CD4-positive, alpha-beta T cell (primary cell): ENCODE results near the gene ITPKA. TPM values are rescaled to one million over a fixed set of nuclear protein-coding genes. Genes with fewer than 3 reads are reported as not detected.

ENCODE experiments used
- ATAC-seq: fragments of 200-7000 bp; cut with Tn5 transposase; one replicate; pipeline ENCODE4 v1.10.0; 2022; ENCODE audit warnings: mild to moderate bottlenecking; ENCODE audit not compliant: poor library complexity
- CTCF ChIA-PET: fragments of 350-600 bp; sonication (Branson Sonifier 250); formaldehyde crosslinking; loops from one replicate; lab custom pipeline; 2021; ENCODE audit warnings: antibody characterized with exemption, inconsistent platforms; lab: Charles Lee
- POLR2A ChIA-PET: fragments of 350-600 bp; sonication (Branson Sonifier 250); formaldehyde crosslinking; loops from one replicate; lab custom pipeline; 2021; ENCODE audit warnings: antibody characterized with exemption, inconsistent platforms; lab: Charles Lee
- DNase-seq, 14 experiments: peaks; one replicate each; pipeline ENCODE4 v3.0.0-alpha.2; 2013 to 2020; ENCODE audit warnings: mixed read lengths in 2 of 14
- H3K27ac ChIP-seq, 2 donors: one replicate each; pipeline versions ENCODE4 v1.5.1 to v1.7.0; 2013; ENCODE audit warnings: low read length in 2 of 2, low read depth in 1 of 2, mild to moderate bottlenecking in 1 of 2
- H3K27me3 ChIP-seq, 2 experiments: 1 replicate in 1 of 2; 2 replicates in 1 of 2; pipeline versions ENCODE4 v1.6.1 to v1.7.0; 2013; ENCODE audit warnings: low read length in 2 of 2, control low read depth in 1 of 2, mild to moderate bottlenecking in 1 of 2, moderate library complexity in 1 of 2; ENCODE audit not compliant: insufficient read depth in 2 of 2, control insufficient read depth in 1 of 2
- H3K36me3 ChIP-seq: one replicate; pipeline ENCODE4 v1.6.1; 2013; ENCODE audit warnings: low read length, control low read depth; ENCODE audit not compliant: insufficient read depth
- H3K4me1 ChIP-seq: one replicate; pipeline ENCODE4 v1.6.1; 2013; ENCODE audit warnings: low read length, control low read depth; ENCODE audit not compliant: insufficient read depth
- H3K4me3 ChIP-seq: one replicate; pipeline ENCODE4 v1.5.1; 2013; ENCODE audit warnings: mild to moderate bottlenecking, low read length, moderate library complexity
- H3K9me3 ChIP-seq, 2 experiments: 1 replicate in 1 of 2; 2 replicates in 1 of 2; pipeline versions ENCODE4 v1.6.1 to v1.7.0; 2013; ENCODE audit warnings: low read length in 2 of 2, mild to moderate bottlenecking in 2 of 2, control low read depth in 1 of 2, moderate library complexity in 1 of 2; ENCODE audit not compliant: control insufficient read depth in 1 of 2, insufficient read depth in 1 of 2
- H3K27ac Mint-ChIP-seq: one replicate; pipeline ENCODE4 v1.8.0; 2020; ENCODE audit warnings: mixed read lengths
- H3K27me3 Mint-ChIP-seq: one replicate; pipeline ENCODE4 v1.8.0; 2021; ENCODE audit warnings: mixed read lengths
- H3K36me3 Mint-ChIP-seq: one replicate; pipeline ENCODE4 v1.8.0; 2021; ENCODE audit warnings: low read depth, mixed read lengths
- H3K4me1 Mint-ChIP-seq: one replicate; pipeline ENCODE4 v1.8.0; 2021; ENCODE audit warnings: low read depth, mixed read lengths
- H3K4me3 Mint-ChIP-seq: one replicate; pipeline ENCODE4 v1.8.0; 2020; ENCODE audit warnings: mild to moderate bottlenecking, mixed read lengths
- H3K9me3 Mint-ChIP-seq: one replicate; pipeline ENCODE4 v1.8.0; 2020; ENCODE audit warnings: mixed read lengths
- CTCF ChIP-seq: fragments of 200-600 bp; IDR thresholded peaks from one replicate; pipeline ENCODE4 v1.8.0; 2022; ENCODE audit warnings: antibody characterized with exemption, mild to moderate bottlenecking
- intact Hi-C, 2 experiments: fragments of 100-400 bp; cut with DNase I in 1 of 2; cut with micrococcal nuclease in 1 of 2; formaldehyde crosslinking; loops; one replicate each; pipeline versions ENCODE4 v1.15.1 to v1.9.0; 2023 to 2025; cut with DNase I, micrococcal nuclease
- total RNA-seq, 174 experiments: library from RNA in 2 of 174; stranded (reverse) in 2 of 174; gene quantifications; one replicate each; pipeline ENCODE4 v1.2.3 and lab custom pipeline; 2021 to 2026

The ITPKA gene
- total RNA-seq, 2 experiments from 2014 or later, result not detected

GRCh38 chr15:41512512-41512939 is 18.9 kb downstream of the ITPKA start:
- ATAC-seq, result no peak
- Mint-ChIP-seq H3K4me1 (peaks cover 25% of the 10 kb centered on the region), H3K27me3 (peaks cover 36% of the 10 kb centered on the region), H3K4me3 (peak overlapping the region; percentile 79), H3K36me3 (no peaks in the 10 kb centered on the region), H3K9me3 (no peaks in the 10 kb centered on the region), H3K27ac (no peak overlapping the region)
- Histone ChIP-seq H3K36me3 (peaks cover 2% of the 10 kb centered on the region), H3K4me3 (peak overlapping the region; percentile 56), H3K4me1 (peaks cover 40% of the 10 kb centered on the region), H3K9me3 (peaks cover 0 to 18% of the 10 kb centered on the region in 2 experiments), H3K27me3 (peaks cover 24 to 33% of the 10 kb centered on the region in 2 experiments), H3K27ac (no peak overlapping the region)
- ChIA-PET POLR2A (interaction anchor here (1.1 kb wide), 1 partner anchor 11 kb away, joined by 5 read pairs; no protein-coding TSS in a partner anchor), CTCF (interaction anchor here (0.8 kb wide), 1 partner anchor 47 kb away, joined by 4 read pairs; no protein-coding TSS in a partner anchor)
- intact Hi-C loops, result no loop called here
- DNase-seq, result peak in 1 of 14 experiments; percentile 31
- TF ChIP-seq CTCF, result no peak

- ATAC-seq, result peak; percentile 47
- H3K27me3 Mint-ChIP-seq, result peaks cover 36% of the 10 kb centered on the region
- peaks cover 24 to 33% of the 10 kb centered on the region in 2 experiments for H3K27me3 ChIP-seq
Measured at GRCh38 chr15:41512940-41513505, 19.3 kb downstream of the ITPKA start.

More at GRCh38 chr15:41512940-41513505, 19.3 kb downstream of the ITPKA start:
- no peak overlapping the region for H3K27ac Mint-ChIP-seq
- peak overlapping the region; percentile 56 for H3K4me3 ChIP-seq
- peaks cover 40% of the 10 kb centered on the region for H3K4me1 ChIP-seq
- ChIA-PET POLR2A (interaction anchor here (1.1 kb wide), 1 partner anchor 11 kb away, joined by 5 read pairs; no protein-coding TSS in a partner anchor), CTCF (interaction anchor here (0.8 kb wide), 1 partner anchor 47 kb away, joined by 4 read pairs; no protein-coding TSS in a partner anchor)
- H3K36me3 Mint-ChIP-seq, result no peaks in the 10 kb centered on the region
- H3K4me3 Mint-ChIP-seq, result peak overlapping the region; percentile 79
- H3K27ac ChIP-seq, result no peak overlapping the region
- intact Hi-C loops, result no loop called here
- peaks cover 25% of the 10 kb centered on the region for H3K4me1 Mint-ChIP-seq
- H3K36me3 ChIP-seq, result peaks cover 3% of the 10 kb centered on the region
- TF ChIP-seq CTCF, result no peak
- H3K9me3 ChIP-seq, result peaks cover 0 to 18% of the 10 kb centered on the region in 2 experiments
- DNase-seq, result peak in 6 of 14 experiments; percentile 20 to 65 (median 46)
- H3K9me3 Mint-ChIP-seq, result no peaks in the 10 kb centered on the region
